WTC11 (cell line): ENCODE measurements around the gene NCKIPSD.
"Not testable (repeated sequence)": the region's sequence is repeated elsewhere in the genome, so short reads cannot be mapped to it uniquely, and the experiment has no call there.

Experiments used
- ATF2 ChIP-seq: sonication (generic); formaldehyde crosslinking; IDR thresholded peaks from 2 replicates; pipeline ENCODE4 v1.8.1; 2022; ENCODE audit warnings: low read depth, missing genetic modification reagents, borderline replicate concordance
- ATF3 ChIP-seq: sonication (generic); formaldehyde crosslinking; conservative IDR thresholded peaks from 2 replicates; pipeline ENCODE4 v1.8.1; 2022; ENCODE audit warnings: mild to moderate bottlenecking, missing genetic modification reagents
- CTCF ChIP-seq: fragments of 200-600 bp; IDR thresholded peaks from 2 replicates; pipeline ENCODE4 v1.8.0; 2022; ENCODE audit warnings: antibody characterized with exemption
- GABPB1 ChIP-seq: sonication (generic); formaldehyde crosslinking; IDR thresholded peaks from 2 replicates; pipeline ENCODE4 v1.8.1; 2023; ENCODE audit warnings: mild to moderate bottlenecking, missing genetic modification reagents
- JUN ChIP-seq: sonication (generic); formaldehyde crosslinking; IDR thresholded peaks from 2 replicates; pipeline ENCODE4 v1.8.0; 2023; ENCODE audit warnings: mild to moderate bottlenecking, missing genetic modification reagents
- STAT6 ChIP-seq: sonication (generic); formaldehyde crosslinking; conservative IDR thresholded peaks from 2 replicates; pipeline ENCODE4 v1.8.1; 2023; ENCODE audit warnings: mild to moderate bottlenecking, low read depth, missing genetic modification reagents, moderate library complexity
- TEAD1 ChIP-seq: sonication (generic); formaldehyde crosslinking; IDR thresholded peaks from 2 replicates; pipeline ENCODE4 v1.8.0; 2022; ENCODE audit warnings: mild to moderate bottlenecking, missing genetic modification reagents
- USF1 ChIP-seq: sonication (generic); formaldehyde crosslinking; IDR thresholded peaks from 2 replicates; pipeline ENCODE4 v1.8.0; 2022; ENCODE audit warnings: mild to moderate bottlenecking, missing genetic modification reagents
- USF2 ChIP-seq: sonication (generic); formaldehyde crosslinking; IDR thresholded peaks from 2 replicates; pipeline ENCODE4 v1.8.1; 2023; ENCODE audit warnings: mild to moderate bottlenecking, missing genetic modification reagents, moderate library complexity
- ZNF138 ChIP-seq: sonication (generic); formaldehyde crosslinking; conservative IDR thresholded peaks from 2 replicates; pipeline ENCODE4 v1.8.1; 2022; ENCODE audit warnings: mild to moderate bottlenecking, moderate library complexity, missing genetic modification reagents
- ZNF416 ChIP-seq: fragments of 250-450 bp; sonication (Bioruptor Pico); IDR thresholded peaks from 2 replicates; pipeline ENCODE4 v1.9.0; 2021; ENCODE audit warnings: mild to moderate bottlenecking, inconsistent platforms

DNA sequence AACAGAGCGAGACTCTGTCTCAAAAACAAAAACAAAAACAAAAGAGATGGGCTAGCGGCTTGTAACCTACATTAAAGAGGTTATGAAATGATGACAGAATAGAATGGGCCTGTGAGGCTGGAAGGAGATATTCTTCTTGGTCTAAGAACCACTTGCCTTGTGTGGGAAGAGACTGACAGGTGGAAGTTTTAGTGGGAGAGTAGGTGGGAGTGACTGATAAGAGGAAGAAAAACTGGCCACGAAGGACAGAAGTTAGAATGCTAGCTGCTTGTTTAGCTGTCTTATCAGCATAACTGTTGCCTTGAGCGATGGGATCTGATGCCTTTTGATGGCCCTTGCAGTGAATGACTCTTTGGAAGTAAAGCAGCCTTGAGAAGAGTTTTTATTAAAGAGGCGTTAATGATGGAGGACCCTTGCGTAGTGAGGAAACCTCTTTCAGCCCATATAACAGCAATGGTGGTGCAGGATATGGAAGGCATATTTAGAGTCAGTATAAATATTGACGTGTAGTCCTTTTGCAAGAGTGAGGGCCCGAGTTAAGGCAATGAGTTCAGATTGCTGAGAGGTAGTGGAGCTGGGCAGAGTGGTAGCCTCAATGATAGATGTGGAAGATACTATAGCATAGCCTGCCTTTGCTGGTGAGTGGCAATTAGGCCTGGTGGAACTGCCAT, 39.6 kb upstream of the NCKIPSD start:
- not testable (repeated sequence) for TF ChIP-seq CTCF; ZNF416 (CRISPR knock-in tag); GABPB1 (CRISPR knock-in tag); ATF2 (CRISPR knock-in tag); TEAD1 (CRISPR knock-in tag); ZNF138 (CRISPR knock-in tag); JUN; ATF3 (CRISPR knock-in tag); STAT6 (CRISPR knock-in tag); USF1; USF2 (CRISPR knock-in tag)
